Muscle of back (tissue), 11 donors: ENCODE measurements around the gene CDC5L. TPM values are rescaled to one million over a fixed set of nuclear protein-coding genes. Genes with fewer than 3 reads are reported as not detected.
A peak's percentile ranks its signal among the peaks of the same experiment; 100 is the strongest.

Source experiments
- DNase-seq, 3 donors: peaks; one replicate each; pipeline versions ENCODE4 v3.0.0 to v3.0.0-alpha.2; 2013
- polyA plus RNA-seq, 10 donors: library from polyadenylated mRNA; unstranded; fragments of 120-200 nt; gene quantifications; one replicate each; pipeline ENCODE4 v1.2.1, GENCODE V29; 2013; ENCODE audit not compliant: insufficient read length in 10 of 10

Gene CDC5L
- polyA plus RNA-seq, 10 donors = 22.0 to 31.3 (median 25.8) TPM

DNA sequence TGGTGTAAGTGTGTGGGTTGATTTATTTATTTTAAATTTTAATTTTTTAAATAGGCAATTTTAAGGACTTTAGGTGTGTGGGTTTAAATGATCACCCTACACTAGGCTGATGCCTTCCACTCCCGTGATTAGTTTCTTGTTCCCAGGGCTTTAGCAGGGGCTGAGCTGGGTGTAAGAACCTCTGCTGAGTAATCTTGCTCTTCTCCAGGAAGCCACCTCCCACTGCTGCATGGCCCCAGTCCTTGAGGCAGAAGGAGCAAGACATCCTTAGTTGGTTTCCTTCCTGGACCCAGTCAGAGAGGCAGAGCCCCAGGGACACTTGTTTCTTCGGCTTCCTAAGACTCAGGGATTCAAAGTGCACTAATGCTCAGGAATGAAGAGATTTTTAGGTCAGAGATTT lies 19.8 kb upstream of the CDC5L start:
- no peak for DNase-seq

DNA sequence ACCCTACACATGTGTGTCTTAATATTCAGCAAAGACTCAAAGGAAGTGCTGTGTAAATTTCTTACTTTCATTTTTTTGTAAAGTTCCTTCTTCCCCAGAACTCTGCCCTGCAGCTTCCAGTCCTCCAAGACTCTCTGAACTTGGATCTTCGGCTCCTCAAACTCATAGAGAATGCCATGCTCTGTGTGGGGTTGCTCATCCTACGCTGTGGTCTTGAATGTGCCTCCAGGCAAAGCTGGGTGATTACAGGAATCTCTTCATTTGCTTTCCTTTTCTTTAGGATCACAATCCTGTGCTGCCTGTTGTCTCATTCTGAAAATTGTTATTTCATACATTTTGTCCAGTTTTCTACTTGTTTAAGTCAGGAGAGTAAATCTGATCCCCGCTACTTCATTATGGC lies 14.5 kb upstream of the CDC5L start:
- DNase-seq = no peak

DNA sequence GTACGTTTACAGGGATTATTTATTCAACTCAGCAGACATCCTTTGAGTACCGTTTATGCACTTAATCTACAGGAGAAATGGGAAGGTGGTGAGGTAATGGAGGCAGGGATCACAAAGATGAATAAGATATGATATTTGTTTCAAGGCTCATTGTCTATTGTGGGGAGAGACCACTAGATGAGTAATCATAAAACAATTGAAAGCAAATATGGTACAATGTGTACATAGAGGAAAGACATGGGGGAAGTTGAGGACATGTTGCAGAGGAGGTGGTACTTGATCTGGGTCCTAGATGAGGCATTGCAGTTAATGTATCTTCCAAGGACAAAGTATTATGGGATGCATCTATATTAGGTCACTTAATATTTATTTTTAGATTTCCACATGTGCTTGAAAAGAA lies 13.7 kb upstream of the CDC5L start:
- DNase-seq = no peak

GRCh38 chr6:44375071-44375470 lies 12.4 kb upstream of the CDC5L start:
- DNase-seq = no peak

DNA sequence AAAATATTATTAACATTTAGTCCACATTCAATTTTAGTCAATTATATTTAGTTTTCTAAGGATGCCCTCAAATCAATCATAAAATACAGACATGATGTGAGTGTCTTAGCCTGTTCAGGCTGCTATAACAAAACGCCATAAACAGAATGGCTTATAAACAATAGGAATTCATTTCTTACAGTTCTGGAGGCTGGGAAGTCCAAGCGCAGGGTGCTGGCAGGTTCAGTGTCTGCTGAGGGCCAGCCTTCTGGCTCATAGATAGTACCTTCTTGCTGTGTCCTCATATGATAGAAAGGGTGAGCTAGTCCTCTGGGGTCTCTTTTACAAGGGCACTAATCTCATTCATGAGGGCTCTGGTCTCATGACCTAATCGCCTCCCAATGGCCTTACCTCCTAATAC lies 10.0 kb upstream of the CDC5L start:
- no peak for DNase-seq

GRCh38 chr6:44377971-44378370 lies 9.5 kb upstream of the CDC5L start:
- no peak for DNase-seq

DNA sequence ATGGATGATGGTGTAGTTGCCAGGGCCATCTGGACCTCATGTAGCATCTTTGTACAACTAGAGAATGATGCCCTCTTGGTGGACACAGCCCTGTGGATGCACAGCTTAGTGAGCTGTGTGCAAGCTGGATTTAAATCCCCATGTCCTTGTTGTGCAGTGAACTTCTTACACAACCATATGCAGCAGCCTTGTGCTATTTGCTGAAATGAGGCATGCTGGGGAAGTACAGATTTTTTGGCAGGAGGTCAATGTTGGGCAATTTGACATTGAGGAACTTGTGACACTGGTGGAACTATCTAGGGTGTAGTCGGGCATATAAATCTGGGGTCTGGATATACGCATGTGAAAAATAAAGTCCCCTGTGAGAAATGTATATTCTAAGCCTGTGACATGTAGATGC lies 5.8 kb upstream of the CDC5L start:
- DNase-seq = peak in 1 of 3 donors; percentile 35

GRCh38 chr6:44386364-44386928 lies 1.1 kb upstream of the CDC5L start:
- DNase-seq = peak; percentile 36 to 79 (median 71)

GRCh38 chr6:44386929-44387345 lies 569 bp upstream of the CDC5L start:
- no peak for DNase-seq

- DNase-seq = peak in 1 of 3 donors; percentile 17
Measured at GRCh38 chr6:44388135-44388487, 605 bp downstream of the CDC5L start.

DNA sequence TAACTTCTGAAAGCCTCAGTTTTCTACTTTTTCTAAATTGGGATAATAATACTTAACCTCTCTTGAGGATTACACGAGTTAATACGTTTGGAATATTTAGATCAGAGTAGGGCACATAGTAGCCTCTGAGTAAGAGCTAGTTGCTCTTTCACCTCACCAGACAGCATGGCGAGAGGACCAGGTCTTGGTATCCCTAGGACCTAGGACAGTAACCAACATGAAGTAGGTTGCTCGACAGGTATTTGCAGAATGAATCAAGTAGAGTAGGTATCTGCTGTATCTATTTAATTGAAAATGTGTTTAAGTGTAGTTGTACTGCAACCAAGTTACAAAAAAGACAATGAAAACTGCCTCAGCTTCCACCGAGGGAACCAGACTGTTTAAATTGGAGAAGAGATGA lies 1.4 kb downstream of the CDC5L start:
- no peak for DNase-seq

GRCh38 chr6:44390158-44390683 lies 2.7 kb downstream of the CDC5L start:
- no peak for DNase-seq

- DNase-seq = no peak
Measured at GRCh38 chr6:44395501-44395900, 8.0 kb downstream of the CDC5L start.

GRCh38 chr6:44396968-44397367 lies 9.5 kb downstream of the CDC5L start:
- DNase-seq = no peak

GRCh38 chr6:44397424-44398164 lies 10.1 kb downstream of the CDC5L start:
- no peak for DNase-seq

- no peak for DNase-seq
Measured at GRCh38 chr6:44399991-44400390, 12.5 kb downstream of the CDC5L start.

DNA sequence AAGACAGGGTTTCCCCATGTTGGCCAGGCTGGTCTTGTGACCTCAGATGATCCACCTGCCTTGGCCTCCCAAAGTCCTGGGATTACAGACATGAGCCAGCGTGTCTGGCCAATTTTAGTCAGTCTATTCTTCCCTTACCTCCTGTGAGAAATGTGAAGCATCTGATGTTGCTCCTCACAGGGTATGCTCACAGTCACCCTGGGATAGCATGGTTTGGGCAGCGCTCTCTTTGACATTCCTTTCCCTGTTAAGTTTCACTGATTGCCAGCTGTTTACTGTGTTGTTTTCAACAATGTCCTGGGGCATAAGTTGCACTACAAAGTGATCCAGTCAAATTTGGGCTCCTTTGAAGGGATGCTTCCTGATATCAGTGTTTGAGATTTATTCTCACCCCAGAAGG lies 13.1 kb downstream of the CDC5L start:
- no peak for DNase-seq

DNA sequence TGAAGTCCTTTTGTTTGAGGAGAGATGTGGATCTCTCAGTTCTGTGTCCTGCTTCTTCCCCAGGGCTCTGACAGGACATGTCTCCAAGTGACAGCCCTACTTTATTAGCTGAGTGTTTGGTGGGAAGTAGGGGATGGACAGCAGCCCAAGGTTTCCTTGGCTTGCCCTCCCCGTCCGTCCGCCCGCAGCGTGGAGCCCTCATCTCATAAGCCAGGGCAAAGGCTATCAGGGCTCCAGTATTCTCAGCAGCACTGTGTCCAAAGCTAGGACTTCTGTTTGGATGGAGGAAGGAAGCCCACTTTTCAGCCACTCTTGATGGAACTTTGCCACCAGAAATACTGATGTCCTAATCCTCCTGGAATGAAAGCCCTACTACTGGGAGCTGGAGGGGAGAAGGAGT lies 13.6 kb downstream of the CDC5L start:
- no peak for DNase-seq

DNA sequence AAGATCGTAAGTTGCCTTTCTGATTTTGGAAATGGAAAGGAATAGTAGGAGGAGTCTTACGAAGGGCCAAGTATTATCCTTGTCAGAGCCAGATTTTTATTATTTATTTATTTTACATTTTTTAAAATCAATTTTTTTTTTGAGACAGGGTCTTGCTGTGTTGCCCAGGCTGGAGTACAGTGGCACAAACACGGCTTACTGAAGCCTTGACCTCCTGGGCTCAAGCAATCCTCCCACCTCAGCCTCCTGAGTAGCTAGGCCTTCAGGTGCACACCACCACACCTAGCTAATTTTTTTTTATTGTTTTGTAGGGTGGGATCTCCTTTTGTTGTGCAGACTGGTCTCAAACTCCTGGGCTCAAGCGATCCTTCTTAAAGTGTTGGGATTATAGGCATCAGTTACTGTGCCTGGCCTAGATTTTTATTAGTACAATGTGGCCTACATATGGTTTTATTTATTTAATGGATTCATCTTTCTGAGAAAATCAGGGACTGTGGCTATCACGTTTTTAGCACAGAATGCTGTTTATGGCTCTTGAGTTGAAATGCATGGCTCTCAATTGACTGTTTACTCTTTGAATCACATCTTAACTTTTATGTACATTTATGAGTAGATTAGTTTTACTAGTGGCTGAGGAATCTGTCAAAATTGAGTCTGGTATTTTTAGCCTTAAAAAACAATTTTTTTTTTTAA lies 16.7 kb downstream of the CDC5L start:
- DNase-seq = no peak

DNA sequence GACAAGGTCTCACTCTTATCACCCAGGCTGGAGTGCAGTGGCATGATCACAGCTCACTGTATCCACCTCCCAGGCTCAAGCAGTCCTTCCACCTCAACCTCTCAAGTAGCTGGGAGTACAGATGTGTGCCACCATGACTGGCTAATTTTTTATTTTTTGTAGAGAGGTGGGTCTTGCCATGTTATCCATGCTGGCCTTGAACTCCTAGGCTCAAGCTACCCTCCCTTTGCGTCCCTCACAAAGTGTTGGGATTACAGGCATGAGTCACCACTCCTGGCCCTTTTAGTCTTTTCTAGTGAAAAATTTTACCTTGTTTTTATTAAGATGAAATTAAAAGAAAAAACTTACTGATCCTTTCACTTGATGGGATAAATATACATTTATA lies 17.2 kb downstream of the CDC5L start:
- DNase-seq = no peak

- DNase-seq = no peak
Measured at GRCh38 chr6:44407951-44408670, 20.6 kb downstream of the CDC5L start.

DNA sequence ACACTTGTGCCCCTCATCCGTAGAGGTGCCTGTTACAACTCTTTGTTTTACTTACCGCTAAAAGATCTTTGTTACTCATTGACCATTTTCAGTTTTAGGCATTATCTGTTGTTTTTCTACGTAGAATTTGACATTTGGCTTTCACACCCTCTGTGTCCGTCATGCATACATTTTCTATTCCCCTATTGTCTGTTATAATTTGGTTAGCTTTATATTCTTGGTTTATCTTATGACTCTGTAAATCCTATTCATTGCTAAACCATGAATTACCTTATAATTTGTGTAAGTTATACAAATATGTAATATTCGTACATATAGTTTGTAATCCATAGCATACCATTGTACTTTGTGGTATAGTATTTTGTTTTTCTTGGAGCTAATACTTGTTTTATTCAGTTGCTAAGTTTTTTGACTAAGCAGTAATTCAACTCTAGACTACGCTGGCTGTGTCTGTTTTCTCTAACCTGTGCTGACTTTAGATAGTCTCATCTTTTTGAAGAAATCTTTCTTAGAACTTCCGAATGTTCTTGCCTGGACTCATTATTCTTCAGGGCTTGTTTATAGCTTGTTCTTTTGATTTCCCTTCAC lies 21.8 kb downstream of the CDC5L start:
- DNase-seq = no peak
